HL-60 (cell line): ENCODE results near the gene FBN2.
A peak's percentile ranks its signal among the peaks of the same experiment; 100 is the strongest.

Source experiments
- DNase-seq, 2 experiments: peaks; one replicate each; pipeline ENCODE4 v3.0.0-alpha.2; 2010 to 2020; ENCODE audit warnings: low read depth in 1 of 2, low spot score in 1 of 2
- H3K27ac ChIP-seq: fragments of 250-450 bp; sonication (Bioruptor Pico); replicated peaks from 2 replicates; pipeline ENCODE4 v1.5.1; 2020; ENCODE audit warnings: mild to moderate bottlenecking, moderate library complexity
- H3K27me3 ChIP-seq: fragments of 250-450 bp; sonication (Bioruptor Pico); 2 replicates; pipeline ENCODE4 v1.5.1; 2021; ENCODE audit warnings: mild to moderate bottlenecking, moderate library complexity; ENCODE audit not compliant: insufficient read depth, poor library complexity, severe bottlenecking
- H3K4me3 ChIP-seq: replicated peaks from 2 replicates; pipeline ENCODE4 v1.5.1; 2011; ENCODE audit warnings: mild to moderate bottlenecking, control low read depth, low read length; ENCODE audit not compliant: insufficient read depth
- GABPA ChIP-seq: IDR thresholded peaks from 2 replicates; pipeline ENCODE4 v1.6.1; 2012; ENCODE audit warnings: low read depth
- POLR2AphosphoS5 ChIP-seq: IDR thresholded peaks from 2 replicates; pipeline ENCODE4 v1.6.1; 2012; ENCODE audit warnings: low read depth
- REST ChIP-seq: IDR thresholded peaks from 2 replicates; pipeline ENCODE4 v1.6.1; 2012; ENCODE audit warnings: low read depth; ENCODE audit not compliant: insufficient replicate concordance
- SPI1 ChIP-seq: IDR thresholded peaks from 2 replicates; pipeline ENCODE4 v1.6.1; 2012; ENCODE audit warnings: low read depth, mild to moderate bottlenecking, borderline replicate concordance
- TF ChIP-seq, protein P1 (sequence below): IDR thresholded peaks from one replicate; pipeline ENCODE4 v1.5.1; 2011; ENCODE audit warnings: low read length, control low read depth, inconsistent platforms; ENCODE audit not compliant: insufficient read depth

FBN2 gene

DNA sequence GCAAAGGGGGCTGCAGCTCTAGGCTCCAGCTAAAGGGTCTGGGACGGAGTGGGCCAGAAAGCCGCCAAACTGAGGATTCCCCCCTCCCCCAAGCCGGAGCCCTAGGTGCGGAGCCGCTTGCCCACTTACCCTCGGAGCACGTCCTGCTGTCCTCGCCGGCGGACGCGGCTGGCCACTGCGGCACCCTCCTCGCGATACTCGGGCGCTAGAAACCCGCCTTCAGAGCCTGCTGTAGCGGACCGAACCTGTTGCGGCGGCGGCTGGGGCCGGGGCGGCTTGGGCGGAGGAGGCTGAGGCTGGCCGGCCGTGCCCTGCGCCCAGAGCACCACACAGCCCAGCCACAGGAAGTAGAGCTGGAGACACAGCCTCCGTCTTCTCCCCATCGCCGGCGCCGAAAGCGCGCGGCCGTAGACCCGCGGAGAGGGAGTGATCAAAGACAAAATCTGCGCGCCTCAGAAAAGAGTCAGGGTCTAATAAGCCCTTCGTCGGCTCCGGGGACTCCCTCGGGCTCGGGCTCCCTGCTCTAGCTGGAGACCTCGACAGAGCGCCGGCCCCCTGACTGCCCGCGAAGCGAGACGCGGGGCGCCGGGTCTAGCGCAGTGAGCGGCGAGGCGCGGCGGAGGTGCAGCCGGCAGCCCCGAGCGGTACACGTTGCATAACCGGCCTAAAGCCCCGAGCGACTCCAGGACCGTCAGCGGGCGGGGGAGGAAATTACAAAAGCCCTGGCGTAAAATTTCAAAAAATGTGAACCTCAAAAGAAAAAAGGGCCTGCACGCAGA, 635 bp downstream of the FBN2 start:
- H3K27ac ChIP-seq = peak overlapping the region; percentile 87
- no peaks in the 10 kb centered on the region for H3K27me3 ChIP-seq
- DNase-seq = peak; percentile 65 to 89
- H3K4me3 ChIP-seq = peak overlapping the region; percentile 55
- TF ChIP-seq REST (peak; percentile 12), GABPA (no peak), POLR2AphosphoS5 (peak; percentile 61), SPI1 (no peak)
- TF ChIP-seq, protein P1, sequence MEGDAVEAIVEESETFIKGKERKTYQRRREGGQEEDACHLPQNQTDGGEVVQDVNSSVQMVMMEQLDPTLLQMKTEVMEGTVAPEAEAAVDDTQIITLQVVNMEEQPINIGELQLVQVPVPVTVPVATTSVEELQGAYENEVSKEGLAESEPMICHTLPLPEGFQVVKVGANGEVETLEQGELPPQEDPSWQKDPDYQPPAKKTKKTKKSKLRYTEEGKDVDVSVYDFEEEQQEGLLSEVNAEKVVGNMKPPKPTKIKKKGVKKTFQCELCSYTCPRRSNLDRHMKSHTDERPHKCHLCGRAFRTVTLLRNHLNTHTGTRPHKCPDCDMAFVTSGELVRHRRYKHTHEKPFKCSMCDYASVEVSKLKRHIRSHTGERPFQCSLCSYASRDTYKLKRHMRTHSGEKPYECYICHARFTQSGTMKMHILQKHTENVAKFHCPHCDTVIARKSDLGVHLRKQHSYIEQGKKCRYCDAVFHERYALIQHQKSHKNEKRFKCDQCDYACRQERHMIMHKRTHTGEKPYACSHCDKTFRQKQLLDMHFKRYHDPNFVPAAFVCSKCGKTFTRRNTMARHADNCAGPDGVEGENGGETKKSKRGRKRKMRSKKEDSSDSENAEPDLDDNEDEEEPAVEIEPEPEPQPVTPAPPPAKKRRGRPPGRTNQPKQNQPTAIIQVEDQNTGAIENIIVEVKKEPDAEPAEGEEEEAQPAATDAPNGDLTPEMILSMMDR = no peak

DNA sequence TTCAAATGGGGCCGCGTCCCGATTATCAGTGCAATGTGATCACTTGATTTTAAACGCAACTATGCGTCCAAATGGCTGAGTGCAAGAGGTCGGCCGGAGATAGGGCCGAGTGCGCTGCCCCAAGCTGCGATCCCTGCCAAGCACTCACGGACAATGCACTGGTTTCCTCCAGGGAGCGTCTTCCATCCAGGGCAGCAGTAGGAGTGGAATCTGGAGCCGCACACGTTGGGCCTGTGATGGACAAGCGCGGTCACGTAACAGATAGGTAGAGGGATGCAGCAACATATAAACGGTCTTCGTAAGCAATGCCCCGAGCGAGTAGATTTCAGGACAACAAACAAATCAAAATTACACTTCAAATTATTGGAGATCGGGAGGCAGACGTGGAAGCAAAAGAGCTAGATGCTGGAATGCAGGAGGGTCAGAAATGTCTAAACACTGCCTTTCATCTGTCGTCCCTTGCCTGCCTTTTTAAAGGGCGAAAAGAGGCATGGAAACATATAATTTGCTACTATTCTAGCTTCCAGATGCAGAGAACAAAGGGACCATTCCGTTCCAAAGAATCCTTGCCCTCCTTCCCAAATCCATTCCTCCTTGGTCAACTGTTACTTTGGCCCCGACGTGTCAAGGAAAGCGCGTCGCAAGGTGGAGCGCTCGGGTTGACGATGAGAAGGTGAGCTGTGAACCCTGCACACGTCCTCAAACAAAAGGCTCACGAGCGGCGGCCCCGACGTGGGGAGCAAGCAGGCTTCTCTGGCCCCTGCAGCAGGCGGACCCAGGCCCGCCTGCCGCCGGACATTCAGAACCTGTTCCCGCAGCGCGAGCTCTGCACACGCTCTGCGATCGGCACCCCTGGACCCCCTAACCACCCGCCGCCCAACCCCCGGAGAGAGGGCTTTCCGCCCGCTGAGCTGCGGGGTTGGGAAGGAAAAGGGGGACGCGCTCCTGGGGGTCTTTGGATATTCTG, 1.5 kb downstream of the FBN2 start:
- Histone ChIP-seq H3K27ac (peak overlapping the region; percentile 87), H3K27me3 (no peaks in the 10 kb centered on the region), H3K4me3 (peak overlapping the region; percentile 55)
- no peak for DNase-seq
- TF ChIP-seq POLR2AphosphoS5 = no peak
- TF ChIP-seq GABPA = no peak
- TF ChIP-seq, protein P1 = no peak
- TF ChIP-seq SPI1 = no peak

DNA sequence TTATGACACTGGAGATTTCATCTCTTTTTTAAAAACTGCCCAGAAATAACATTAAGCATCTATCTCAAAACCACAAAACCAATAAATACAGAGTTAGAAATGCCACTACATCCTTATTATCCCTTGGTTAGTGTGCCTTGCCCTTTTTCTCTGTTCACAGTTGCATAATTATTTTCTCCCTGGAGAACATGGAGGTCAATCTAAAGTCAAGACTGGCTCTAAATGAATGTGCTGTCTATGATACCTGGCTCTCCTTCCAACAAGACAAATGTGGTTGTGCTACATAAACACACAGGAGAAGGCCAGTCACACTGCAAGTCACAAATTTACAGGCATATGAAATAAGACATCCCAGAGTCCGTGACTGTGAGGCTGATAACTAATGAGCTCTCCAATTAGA, 2.8 kb downstream of the FBN2 start:
- no peak overlapping the region for H3K4me3 ChIP-seq
- TF ChIP-seq, protein P1 = no peak
- no peak for TF ChIP-seq SPI1
- TF ChIP-seq GABPA = no peak
- no peak for TF ChIP-seq POLR2AphosphoS5
- no peak for DNase-seq
- H3K27me3 ChIP-seq = no peaks in the 10 kb centered on the region
- no peak overlapping the region for H3K27ac ChIP-seq

- Histone ChIP-seq H3K27ac (no peak overlapping the region), H3K27me3 (no peaks in the 10 kb centered on the region), H3K4me3 (no peak overlapping the region)
- TF ChIP-seq POLR2AphosphoS5 (no peak), REST (no peak), SPI1 (no peak), GABPA (no peak)
- TF ChIP-seq, protein P1 = no peak
- peak in 1 of 2 experiments; percentile 22 for DNase-seq
These were observed 3.3 kb downstream of the FBN2 start for GRCh38 chr5:128534726-128535125.
